ENCODE data around the gene TRIM34.
"Not testable (repeated sequence)": the region's sequence is repeated elsewhere in the genome, so short reads cannot be mapped to it uniquely, and the experiment has no call there.

TRIM34 gene, protein sequence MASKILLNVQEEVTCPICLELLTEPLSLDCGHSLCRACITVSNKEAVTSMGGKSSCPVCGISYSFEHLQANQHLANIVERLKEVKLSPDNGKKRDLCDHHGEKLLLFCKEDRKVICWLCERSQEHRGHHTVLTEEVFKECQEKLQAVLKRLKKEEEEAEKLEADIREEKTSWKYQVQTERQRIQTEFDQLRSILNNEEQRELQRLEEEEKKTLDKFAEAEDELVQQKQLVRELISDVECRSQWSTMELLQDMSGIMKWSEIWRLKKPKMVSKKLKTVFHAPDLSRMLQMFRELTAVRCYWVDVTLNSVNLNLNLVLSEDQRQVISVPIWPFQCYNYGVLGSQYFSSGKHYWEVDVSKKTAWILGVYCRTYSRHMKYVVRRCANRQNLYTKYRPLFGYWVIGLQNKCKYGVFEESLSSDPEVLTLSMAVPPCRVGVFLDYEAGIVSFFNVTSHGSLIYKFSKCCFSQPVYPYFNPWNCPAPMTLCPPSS

DNA sequence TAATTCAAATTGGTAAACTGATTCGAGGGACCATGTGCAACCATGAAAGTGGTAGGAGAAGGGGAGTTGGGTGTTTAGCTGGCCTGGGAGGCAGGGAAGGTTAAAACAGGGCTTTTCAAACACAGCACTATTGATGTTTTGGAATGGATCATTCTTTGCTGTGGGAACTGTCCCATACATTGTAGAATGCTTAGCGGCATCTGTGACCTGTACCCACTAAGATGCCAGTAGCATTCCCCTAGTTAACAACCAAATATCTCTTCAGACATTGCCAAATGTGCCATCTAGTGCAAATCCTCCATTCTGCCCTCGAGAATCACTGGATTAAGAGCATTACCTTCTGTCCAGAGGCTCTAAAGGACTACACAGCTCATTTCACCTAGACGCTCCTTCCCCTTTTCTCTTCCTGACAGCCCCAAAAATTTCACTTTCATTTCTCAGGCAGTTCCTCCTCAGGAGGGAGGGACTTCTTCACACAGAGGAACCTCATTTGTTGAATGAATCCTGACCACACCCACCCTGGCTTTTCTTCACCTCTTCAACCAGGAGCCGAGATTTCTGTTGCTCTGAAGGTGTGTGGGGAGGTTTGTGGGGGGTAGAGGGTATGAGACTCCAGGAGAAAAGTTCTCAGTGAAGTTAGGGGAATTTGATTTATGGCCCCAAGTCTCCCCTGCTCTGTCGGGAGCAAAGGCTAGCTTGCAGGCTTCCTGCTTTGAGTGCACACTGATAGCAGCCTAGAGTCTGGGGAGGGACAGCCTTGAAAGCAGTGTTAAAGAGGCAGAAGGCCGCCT lies at the start of gene TRIM34:
Gene TRIM34 (plus strand): TSS at position 513 of the 791 bp plus-strand sequence. CDS start 7,331 bp downstream, outside the sequence.
- peak; percentile 41 for DNase-seq

DNA sequence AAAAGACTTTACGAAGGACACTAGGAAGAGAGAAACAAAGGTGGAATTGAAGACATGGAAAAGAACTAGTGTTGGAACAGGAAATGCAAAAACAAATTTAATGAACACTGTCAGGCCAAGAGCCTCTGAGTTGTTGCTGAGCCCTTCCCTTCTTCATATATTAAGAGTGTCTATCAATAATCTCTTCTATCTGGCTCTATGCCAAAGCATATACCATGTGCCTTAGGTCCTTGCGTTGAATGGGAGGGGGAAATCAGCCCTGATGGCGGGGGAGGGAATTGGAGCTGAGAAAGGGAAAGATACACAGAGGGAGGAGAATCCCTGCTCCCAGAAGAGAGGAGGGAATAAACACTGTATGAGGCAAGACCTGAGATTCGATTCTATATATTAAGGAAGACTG lies 49.6 kb upstream of the TRIM34 start:
- no peak for DNase-seq

DNA sequence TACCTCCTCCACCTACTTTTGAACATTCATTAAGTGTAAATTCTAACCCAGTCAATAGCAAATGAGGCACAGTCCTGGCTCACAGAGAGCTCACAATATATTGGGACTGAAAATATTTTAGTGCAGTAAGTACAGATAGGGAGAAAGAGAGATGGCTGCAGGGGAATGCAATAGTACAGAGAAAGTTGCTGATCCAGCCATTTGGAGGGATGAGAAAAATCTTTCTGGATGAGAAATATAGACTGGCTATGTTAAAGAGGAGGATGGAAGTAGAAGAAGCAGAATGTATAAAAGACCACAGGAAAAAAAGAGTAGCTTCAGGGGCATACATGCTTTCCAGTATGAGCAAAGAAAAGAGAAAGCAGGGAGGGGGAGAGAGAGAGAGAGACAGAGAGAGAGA lies 47.7 kb upstream of the TRIM34 start:
- DNase-seq = no peak

DNA sequence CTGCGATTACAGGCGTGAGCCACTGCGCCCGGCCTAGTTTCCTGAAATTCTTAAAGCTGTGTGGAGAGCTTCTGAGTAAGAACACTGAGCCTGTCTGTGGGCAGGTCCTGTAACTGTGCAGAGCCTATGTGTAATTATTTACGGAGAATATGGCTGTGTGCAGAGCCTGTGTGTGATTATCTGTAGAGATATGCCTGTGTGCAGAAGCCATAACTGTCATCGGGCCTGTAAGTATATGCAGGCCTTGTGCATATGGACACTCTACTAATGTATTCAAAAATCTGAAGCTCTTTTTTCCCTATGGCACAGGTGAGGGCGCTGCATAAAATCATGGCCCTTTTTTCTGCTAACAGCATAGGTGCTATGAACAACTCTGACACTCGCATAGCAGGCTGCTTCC lies 44.2 kb upstream of the TRIM34 start, which contains the start of gene OR52B6:
Gene OR52B6 (plus strand): TSS at position 301 of the 400 bp plus-strand sequence. CDS start 0 bp downstream, at position 301.
- DNase-seq = no peak

DNA sequence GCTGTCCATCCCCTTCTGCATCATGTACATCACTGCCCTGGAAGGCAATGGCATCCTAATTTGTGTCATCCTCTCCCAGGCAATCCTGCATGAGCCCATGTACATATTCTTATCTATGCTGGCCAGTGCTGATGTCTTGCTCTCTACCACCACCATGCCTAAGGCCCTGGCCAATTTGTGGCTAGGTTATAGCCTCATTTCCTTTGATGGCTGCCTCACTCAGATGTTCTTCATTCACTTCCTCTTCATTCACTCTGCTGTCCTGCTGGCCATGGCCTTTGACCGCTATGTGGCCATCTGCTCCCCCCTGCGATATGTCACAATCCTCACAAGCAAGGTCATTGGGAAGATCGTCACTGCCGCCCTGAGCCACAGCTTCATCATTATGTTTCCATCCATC lies 43.8 kb upstream of the TRIM34 start:
- no peak for DNase-seq

DNA sequence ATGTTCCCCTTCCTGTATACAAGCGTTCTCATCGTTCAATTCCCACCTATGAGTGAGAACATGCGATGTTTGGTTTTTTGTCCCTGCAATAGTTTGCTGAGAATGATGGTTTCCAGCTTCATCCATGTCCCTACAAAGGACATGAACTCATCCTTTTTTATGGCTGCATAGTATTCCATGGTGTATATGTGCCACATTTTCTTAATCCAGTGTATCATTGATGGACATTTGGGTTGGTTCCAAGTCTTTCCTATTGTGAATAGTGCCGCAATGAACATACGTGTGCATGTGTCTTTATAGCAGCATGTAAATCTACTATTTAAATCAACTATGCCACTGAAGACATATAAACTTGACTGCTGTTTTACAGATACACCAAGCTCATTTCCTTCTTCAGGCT lies 40.3 kb upstream of the TRIM34 start:
- not testable (repeated sequence) for DNase-seq

DNA sequence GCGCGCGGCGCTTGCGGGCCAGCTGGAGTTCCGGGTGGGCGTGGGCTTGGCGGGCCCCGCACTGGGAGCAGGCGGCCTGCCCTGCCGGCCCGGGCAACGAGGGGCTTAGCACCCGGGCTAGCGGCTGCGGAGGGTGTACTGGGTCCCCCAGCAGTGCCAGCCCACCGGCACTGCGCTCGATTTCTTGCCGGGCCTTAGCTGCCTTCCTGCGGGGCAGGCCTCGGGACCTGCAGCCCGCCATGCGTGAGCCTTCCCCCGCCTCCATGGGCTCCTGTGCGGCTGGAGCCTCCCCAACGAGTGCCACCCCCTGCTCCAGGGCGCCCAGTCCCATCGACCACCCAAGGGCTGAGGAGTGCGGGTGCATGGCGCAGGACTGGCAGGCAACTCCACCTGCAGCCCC lies 34.9 kb upstream of the TRIM34 start:
- DNase-seq = not testable (repeated sequence)

DNA sequence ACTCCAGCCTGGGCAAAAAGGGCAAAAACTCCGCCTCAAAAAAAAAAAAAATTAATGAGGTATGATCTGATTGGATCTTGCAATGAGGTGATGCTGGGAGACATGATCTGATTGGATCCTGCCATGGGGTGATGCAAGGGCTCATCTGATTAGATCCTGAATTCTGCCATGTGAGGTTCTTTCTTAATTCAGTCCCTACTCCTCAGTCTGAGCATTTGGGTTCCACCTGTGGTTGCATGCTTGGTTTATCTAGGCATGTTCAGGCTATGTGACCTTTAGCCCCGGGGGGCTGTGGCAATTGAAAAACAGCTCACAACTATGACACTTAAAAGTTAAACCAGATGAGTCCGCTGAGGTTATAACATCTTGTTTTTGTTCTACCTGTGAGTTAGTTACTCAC lies 33.2 kb upstream of the TRIM34 start:
- no peak for DNase-seq

DNA sequence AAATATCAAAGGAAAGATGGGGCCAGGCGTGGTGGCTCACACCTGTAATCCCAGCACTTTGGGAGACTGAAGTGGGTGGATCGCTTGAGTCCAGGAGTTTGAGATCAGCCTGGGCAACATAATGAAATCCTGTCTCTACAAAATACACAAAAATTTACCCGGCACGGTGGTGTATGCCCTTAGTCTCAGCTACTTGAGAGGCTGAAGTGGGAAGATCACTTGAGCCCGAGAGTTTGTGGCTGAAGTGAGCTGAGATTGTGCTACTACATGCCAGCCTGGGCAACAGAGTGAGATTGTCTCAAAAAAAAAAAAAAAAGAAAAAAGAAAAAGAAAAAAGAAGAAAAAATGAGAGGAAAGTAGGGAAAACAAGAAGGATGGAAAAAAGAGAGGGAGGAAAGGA lies 32.2 kb upstream of the TRIM34 start:
- DNase-seq = no peak

DNA sequence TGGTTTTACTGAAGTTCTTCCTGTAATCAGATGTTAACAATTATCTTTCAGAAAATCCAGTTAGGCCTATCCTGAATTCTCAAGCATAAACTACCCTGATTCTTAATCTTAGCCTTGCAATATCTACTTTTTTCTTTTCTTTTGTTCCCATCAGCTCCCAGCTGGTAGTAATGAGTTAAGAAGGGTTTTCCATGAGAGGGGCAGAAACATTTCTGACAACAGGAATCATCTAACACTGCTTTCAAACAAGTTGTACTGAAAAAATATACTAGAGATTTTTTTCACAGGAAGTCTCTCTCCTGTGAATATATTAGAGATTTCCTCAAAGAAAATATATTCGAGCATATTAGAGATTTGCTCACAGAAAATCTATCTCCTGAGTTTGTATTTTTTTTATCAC lies 31.7 kb upstream of the TRIM34 start:
- DNase-seq = no peak

DNA sequence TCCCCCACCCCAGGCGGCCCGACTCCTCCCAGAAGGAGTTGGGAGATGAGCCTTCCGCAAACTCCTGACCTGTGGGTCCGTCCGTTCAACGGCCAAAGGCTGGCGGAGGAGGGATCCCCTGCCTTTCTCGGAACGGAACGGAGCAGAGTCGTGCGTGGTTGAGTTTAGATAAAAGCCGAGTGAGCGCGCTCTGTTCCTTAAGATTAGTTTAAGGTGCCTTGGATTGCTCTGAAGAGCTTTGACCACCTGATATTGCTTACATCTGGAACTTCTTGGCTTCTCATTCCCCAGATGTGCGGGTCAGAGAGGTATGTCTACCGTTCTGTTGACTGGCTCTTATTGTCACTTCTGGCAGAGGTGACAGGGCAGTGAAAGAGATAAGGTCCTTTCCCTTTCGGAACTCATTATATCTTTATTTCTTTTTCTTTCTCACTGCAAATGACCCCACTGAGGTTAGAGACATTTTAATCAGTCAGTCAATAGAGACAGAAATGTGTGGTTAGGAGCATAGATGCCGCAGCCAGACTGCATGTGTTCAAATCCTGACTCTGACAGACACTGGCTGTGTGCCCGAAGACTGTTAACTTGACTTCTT lies 28.1 kb upstream of the TRIM34 start, which contains the start of gene TRIM6:
Gene TRIM6 (plus strand): TSS at position 31 of the 595 bp plus-strand sequence. CDS start 261 bp downstream, at position 292.
- DNase-seq = no peak

DNA sequence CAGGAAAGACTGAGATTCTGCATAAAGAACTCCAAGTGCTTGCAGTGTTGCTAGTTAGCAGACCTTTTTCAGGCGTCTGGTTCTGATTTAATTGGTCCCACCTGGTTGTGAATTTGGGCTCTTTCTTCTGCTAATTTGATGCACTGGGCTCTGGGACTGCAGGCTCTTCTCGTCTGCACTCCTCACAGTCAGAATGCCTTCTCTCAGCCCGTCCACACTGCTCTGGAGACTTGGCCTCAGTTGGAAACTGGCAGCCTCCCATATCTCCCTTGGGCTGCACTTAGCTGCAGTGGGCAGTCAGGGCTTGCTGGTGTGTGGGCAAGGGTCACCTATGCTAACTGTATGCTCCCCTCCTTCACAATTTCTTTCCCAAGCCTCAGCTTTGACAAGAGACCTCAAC lies 26.8 kb upstream of the TRIM34 start:
- no peak for DNase-seq

DNA sequence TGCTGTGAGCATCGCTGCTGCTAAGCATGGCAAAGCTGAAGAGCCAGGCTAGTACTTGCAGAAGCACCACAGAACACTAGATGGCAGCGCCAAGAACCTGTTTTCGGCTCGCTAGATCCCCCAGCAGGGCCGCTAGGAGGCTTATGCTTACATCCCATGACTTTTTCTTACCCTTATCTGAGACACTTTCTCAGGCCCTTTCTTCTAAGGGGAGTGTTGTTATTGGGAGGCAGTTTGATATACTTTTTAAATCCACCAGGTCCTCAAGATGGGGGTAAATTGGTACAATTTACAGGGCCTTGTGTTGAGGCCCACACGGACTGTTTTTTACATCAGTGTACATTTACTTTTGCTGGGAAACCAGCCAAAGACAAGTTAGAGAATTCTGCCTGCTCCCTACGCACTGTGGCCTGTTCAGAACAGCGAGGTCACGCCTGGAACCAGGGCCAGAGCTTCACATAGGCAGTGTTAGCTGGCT lies 24.4 kb upstream of the TRIM34 start:
- peak; percentile 51 for DNase-seq

DNA sequence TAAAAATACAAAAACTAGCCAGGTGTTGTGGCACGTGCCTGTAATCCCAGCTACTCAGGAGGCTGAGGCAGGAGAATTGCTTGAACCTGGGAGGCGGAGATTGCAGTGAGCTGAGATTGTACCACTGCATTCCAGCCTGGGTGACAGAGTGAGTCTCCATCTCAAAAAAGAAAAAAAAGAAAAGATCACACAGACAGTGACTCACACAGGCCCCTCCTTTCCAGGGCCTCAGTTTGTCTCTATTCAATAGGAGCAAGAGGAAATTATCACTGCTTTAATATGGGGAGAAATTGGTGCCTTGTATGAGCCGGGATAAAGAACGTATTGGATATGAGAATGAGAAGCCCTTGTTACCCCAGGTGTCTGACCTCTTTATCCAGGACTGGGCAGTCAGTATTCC lies 22.0 kb upstream of the TRIM34 start:
- DNase-seq = not testable (repeated sequence)

DNA sequence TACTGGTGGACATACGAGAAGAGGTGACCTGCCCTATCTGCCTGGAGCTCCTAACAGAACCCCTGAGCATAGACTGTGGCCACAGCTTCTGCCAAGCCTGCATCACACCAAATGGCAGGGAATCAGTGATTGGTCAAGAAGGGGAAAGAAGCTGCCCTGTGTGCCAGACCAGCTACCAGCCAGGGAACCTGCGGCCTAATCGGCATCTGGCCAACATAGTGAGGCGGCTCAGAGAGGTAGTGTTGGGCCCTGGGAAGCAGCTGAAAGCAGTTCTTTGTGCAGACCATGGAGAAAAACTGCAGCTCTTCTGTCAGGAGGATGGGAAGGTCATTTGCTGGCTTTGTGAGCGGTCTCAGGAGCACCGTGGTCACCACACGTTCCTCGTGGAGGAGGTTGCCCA lies 21.5 kb upstream of the TRIM34 start:
- no peak for DNase-seq

DNA sequence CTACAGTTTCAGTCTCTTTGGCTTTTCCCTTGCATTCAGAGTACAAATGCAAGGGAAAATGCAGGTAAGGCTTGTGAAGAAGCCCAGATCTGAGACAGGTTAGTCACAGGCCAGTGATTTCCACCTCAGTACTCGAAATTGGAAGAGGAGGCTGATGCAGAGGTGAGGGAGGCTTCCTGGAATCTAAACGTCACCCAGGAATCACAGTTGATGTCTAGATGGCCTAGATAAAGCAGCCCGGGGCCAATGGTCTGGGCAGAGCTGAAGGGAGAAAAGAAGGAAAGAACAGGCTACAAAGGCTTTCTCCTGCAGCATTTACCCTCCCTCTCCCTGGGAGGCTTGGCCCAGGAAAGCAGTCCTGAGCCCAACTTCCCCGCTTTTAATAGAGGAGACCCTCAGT lies 19.9 kb upstream of the TRIM34 start:
- DNase-seq = no peak

DNA sequence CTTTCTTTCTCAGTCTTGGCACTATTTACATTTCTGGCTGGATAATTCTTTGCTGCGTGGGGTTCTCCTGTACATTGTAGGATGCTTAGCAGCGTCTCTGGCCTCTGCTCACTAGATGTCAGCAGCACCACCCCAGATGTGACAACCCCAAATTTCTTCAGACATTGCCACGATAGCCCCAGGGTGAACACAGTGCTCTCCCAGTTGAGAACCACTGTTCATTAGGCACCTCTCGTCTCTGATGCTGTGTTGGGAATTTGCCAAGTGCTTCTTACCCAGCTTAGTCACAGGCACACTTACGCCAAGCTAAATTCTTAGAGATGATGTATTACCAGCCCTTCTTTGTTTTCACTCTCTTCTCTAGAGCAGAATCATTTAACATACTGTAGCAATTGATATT lies 19.0 kb upstream of the TRIM34 start:
- no peak for DNase-seq

DNA sequence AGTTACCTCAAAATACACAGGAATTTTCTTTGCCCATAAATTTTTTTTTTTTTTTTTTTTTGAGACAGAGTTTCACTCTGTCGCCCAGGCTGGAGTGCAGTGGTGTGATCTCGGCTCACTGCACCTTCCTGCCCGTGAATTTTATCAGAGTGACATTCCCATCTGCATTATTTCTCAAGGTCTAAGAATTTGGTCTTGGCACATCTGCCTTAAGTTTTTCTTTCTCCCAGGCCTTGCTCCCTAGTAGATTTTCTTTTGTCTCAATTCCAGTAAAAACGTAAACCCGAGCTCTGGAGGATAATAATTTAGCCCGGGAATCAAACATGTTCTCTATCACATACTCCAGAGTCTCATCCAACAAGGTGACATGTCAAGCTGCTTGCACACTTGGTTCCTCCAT lies 16.0 kb upstream of the TRIM34 start:
- no peak for DNase-seq

DNA sequence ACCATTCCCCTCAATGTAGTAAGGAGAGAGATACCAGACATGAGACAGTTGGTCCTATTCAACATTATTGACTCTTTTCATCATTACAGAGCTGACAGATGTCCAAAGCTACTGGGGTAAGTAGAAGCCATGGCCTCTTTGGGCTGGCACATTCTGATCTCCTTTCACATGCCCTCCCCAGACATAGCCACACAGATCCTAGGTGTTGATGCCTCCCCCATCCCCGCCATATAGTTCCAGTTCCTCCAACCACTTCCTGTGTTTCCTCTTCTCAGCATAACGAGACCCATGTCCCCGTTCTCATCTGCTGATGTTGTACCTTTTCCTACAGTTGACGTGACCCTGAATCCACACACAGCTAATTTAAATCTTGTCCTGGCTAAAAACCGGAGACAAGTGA lies 14.4 kb upstream of the TRIM34 start:
- DNase-seq = no peak

DNA sequence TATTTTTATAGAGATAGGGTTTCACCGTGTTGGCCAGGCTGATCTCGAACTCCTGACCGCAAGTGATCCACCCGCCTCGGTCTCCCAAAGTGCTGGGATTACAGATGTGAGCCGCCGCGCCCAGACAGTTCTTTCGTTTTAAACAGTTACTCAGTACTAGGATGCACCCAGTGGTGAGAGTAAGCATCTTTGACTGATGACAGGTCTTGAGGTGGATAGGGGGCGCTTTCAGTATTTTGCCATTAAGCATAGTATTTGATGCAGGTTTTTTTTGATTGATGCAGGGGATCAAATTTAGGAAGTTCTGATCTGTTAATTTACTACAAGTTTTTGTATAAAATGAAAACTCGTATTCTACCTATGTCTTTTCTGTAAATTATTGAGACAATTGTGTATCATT lies 13.2 kb upstream of the TRIM34 start:
- no peak for DNase-seq

DNA sequence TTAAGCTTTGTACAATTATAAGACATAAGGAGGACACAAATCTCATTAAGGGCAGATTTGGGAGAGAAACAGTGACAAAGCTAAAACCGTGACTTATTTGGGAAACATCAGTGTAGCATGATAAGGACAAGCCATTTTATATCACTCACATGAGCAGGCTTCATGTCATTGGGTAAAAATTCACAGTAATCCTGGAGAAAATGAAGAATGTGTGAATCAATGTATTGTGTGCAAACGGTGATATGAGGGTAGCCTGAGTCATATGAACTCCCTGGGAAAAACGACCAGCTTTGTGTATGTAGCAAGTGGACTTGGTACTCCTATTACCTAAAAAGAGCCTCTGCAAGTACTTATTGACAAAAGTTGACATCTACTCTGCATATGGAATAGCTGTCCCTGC lies 6.0 kb upstream of the TRIM34 start:
- DNase-seq = no peak

DNA sequence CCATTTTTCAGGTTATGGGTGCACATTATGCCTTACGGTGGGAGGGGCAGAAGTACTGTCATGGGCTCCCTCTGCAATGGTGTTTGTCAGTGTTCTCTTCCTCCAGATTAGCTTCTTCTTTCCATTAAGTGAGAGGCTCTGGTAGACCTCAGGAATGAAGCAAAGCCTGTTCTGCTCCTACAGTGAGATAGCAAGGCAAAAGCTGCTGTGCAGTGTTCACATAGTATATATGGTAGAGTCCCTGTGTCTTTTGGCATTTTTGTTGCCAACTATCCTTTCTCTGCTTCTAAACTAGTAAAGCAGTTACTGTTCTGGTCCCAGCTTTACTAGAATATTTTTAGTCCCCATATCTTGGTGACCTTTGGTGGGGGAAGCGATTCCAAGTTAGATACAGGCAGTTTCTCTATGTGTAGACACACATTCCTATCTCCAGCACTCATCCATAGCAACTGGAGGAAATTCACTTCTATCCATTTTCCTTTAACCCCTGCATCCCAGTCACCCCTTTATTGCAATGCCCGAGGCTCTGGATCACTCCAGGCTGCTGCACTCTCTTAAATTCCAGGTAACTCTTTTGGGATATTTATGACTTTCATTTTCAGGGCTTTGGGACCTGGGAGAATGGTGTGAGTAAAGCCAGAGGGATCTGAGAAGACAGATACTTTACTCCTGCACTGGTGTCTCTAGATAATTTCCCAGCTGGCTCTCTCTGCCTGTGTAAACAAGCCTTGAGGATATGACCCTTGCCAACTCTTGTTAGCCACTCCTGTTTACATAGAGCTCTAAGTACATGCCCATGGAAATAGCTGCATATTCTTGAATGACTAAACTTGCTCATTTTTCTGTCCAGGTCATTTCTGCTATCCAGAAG lies 3.9 kb upstream of the TRIM34 start:
- DNase-seq = no peak

Data from activated CD8-positive, alpha-beta memory T cell treated with anti-CD3 and anti-CD28 coated beads, Interleukin-2, amount 50 U/mL, for 4 hours (primary cell).